K562 (cell line): ENCODE data around the gene SPAG9. TPM values are rescaled to one million over a fixed set of nuclear protein-coding genes. Genes with fewer than 3 reads are reported as not detected.

Experiments
- CBX3 ChIP-seq, 2 experiments: IDR thresholded peaks; 1 replicate in 1 of 2; 2 replicates in 1 of 2; pipeline ENCODE4 v1.6.1; 2012; ENCODE audit warnings: inconsistent platforms in 2 of 2, low read length in 2 of 2, borderline replicate concordance in 1 of 2, control low read depth in 1 of 2
- FOXJ3 ChIP-seq: sonication (generic); formaldehyde crosslinking; IDR thresholded peaks from 2 replicates; pipeline ENCODE4 v1.4.0; 2020; ENCODE audit warnings: mild to moderate bottlenecking, missing genetic modification reagents
- HDGF ChIP-seq: fragments of 450-650 bp; IDR thresholded peaks from 2 replicates; pipeline ENCODE4 v1.6.1; 2016
- KAT7 ChIP-seq: sonication (generic); formaldehyde crosslinking; IDR thresholded peaks from 2 replicates; pipeline ENCODE4 v1.8.0; 2022; ENCODE audit warnings: missing genetic modification reagents, mild to moderate bottlenecking, borderline replicate concordance
- L3MBTL2 ChIP-seq: fragments of 450-650 bp; IDR thresholded peaks from 2 replicates; pipeline ENCODE4 v1.6.1; 2016; ENCODE audit warnings: mild to moderate bottlenecking, moderate library complexity
- MEF2A ChIP-seq: IDR thresholded peaks from 2 replicates; pipeline ENCODE4 v1.6.1; 2011; ENCODE audit warnings: low read depth, mild to moderate bottlenecking, low read length, moderate library complexity; ENCODE audit not compliant: control insufficient read depth
- MTA3 ChIP-seq: fragments of 450-650 bp; formaldehyde crosslinking; IDR thresholded peaks from 2 replicates; pipeline ENCODE4 v1.6.1; 2017; ENCODE audit warnings: mild to moderate bottlenecking, borderline replicate concordance
- NEUROD1 ChIP-seq: fragments of 150-350 bp; IDR thresholded peaks from 2 replicates; pipeline ENCODE4 v1.6.1; 2014; ENCODE audit warnings: borderline replicate concordance, low read length, low read depth; ENCODE audit not compliant: partially characterized antibody
- NRF1 ChIP-seq, 2 experiments: fragments of 450-650 bp; IDR thresholded peaks in 1 of 2; conservative IDR thresholded peaks in 1 of 2; 2 replicates each; pipeline ENCODE4 v1.6.1; 2014; ENCODE audit warnings: mild to moderate bottlenecking in 2 of 2
- PTBP1 ChIP-seq: fragments of 200-400 bp; formaldehyde crosslinking; IDR thresholded peaks from 2 replicates; pipeline ENCODE4 v1.6.1; 2017; ENCODE audit warnings: low read depth, low read length
- RBM34 ChIP-seq: fragments of 200-400 bp; formaldehyde crosslinking; IDR thresholded peaks from 2 replicates; pipeline ENCODE4 v1.6.1; 2018; ENCODE audit warnings: low read length, borderline replicate concordance; ENCODE audit not compliant: insufficient read depth
- SMARCA4 ChIP-seq: fragments of 450-650 bp; IDR thresholded peaks from 2 replicates; pipeline ENCODE4 v1.6.1; 2016
- SRF ChIP-seq, 2 experiments: fragments of 250-450, 450-650 bp in 1 of 2; sonication (Bioruptor Pico) in 1 of 2; sonication (generic) in 1 of 2; formaldehyde crosslinking; IDR thresholded peaks; 2 replicates each; pipeline versions ENCODE4 v1.5.0 to v1.5.1; 2020 to 2022; ENCODE audit warnings: mild to moderate bottlenecking in 1 of 2, missing genetic modification reagents in 1 of 2
- ZFX ChIP-seq: sonication (generic); formaldehyde crosslinking; IDR thresholded peaks from 2 replicates; pipeline ENCODE4 v1.8.0; 2022; ENCODE audit warnings: mild to moderate bottlenecking, missing genetic modification reagents, moderate library complexity
- ZNF134 ChIP-seq: fragments of 250-450 bp; sonication (Bioruptor Pico); conservative IDR thresholded peaks from 2 replicates; pipeline ENCODE4 v1.4.0; 2020
- ZNF146 ChIP-seq: IDR thresholded peaks from one replicate; pipeline ENCODE4 v1.6.1; 2018; ENCODE audit warnings: missing compliant biosample characterization; ENCODE audit not compliant: unreplicated experiment
- ZNF408 ChIP-seq: fragments of 250-450 bp; sonication (Bioruptor Pico); IDR thresholded peaks from 2 replicates; pipeline ENCODE4 v1.4.0; 2020; ENCODE audit warnings: low read depth, mild to moderate bottlenecking, moderate library complexity
- ZNF780A ChIP-seq: fragments of 250-450 bp; sonication (Bioruptor Pico); IDR thresholded peaks from 2 replicates; pipeline ENCODE4 v1.5.0; 2021; ENCODE audit warnings: mild to moderate bottlenecking
- polyA plus RNA-seq, 8 experiments: library from polyadenylated mRNA; depleted of rRNA in 4 of 8; stranded (reverse) in 5 of 8; unstranded in 3 of 8; fragments of >200 nt; fragmentation: Nextera tagmentation in 2 of 8; fragmentation: Illumina TruSeq in 1 of 8; extraction: Ambion mirVana in 2 of 8; extraction: Trizol in 1 of 8; gene quantifications; 2 replicates each; pipeline versions ENCODE4 v1.2.1 to v1.2.3, GENCODE V29; 2011 to 2014; ENCODE audit warnings: inconsistent platforms in 1 of 8, missing spikeins in 1 of 8
- total RNA-seq, 7 experiments: library from RNA; depleted of rRNA in 6 of 7; stranded (reverse); fragments of >200 nt in 6 of 7; fragmentation: Illumina TruSeq in 2 of 7; extraction: Trizol in 2 of 7; gene quantifications; 2 replicates each; pipeline versions ENCODE4 v1.2.1 to v1.2.3, GENCODE V29; 2011 to 2021; ENCODE audit warnings: low replicate concordance in 1 of 7
- TF ChIP-seq, protein P1 (sequence below): fragments of 450-650 bp; IDR thresholded peaks from 2 replicates; pipeline ENCODE4 v1.6.1; 2017; ENCODE audit warnings: antibody characterized with exemption, mild to moderate bottlenecking
- TF ChIP-seq, protein P2 (sequence below): fragments of 450-650 bp; IDR thresholded peaks from 2 replicates; pipeline ENCODE4 v1.6.1; 2016
- TF ChIP-seq, protein P3 (sequence below): sonication (generic); formaldehyde crosslinking; IDR thresholded peaks from 2 replicates; pipeline ENCODE4 v1.8.1; 2023; ENCODE audit warnings: mild to moderate bottlenecking, missing genetic modification reagents

The SPAG9 gene
- total and polyA plus RNA-seq, 9 of the 15 experiments (the other 6 are each of a cell fraction or from before 2014, with no cell fraction given), result 12.2 to 99.2 (median 58.2) TPM

DNA sequence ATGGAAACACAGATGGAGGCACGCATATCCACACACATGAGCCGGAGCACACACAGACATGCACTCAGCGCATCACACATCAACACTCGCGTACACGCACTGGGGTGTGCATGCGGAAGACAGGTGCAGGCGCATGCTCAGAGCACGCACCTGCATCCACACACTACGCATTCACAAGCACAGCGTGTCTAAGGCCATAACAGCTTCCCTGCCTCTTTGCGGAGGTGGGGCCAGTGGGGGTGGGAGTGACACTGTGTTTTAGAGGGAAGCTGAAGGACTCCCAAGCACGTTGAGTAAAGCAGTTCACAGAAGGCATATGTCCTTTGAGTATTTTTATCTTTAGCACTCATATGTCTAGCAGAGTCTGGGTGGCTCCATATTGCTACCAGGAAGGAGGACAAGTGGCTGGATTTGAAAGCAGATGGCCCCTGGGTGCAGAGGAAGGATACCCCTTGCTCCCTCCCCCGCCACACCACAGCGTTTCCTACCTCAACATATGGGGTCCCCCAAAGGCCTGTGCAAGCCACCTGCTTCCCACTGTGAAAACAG is 185.9 kb downstream of the SPAG9 start (continued):
- TF ChIP-seq, protein P1, sequence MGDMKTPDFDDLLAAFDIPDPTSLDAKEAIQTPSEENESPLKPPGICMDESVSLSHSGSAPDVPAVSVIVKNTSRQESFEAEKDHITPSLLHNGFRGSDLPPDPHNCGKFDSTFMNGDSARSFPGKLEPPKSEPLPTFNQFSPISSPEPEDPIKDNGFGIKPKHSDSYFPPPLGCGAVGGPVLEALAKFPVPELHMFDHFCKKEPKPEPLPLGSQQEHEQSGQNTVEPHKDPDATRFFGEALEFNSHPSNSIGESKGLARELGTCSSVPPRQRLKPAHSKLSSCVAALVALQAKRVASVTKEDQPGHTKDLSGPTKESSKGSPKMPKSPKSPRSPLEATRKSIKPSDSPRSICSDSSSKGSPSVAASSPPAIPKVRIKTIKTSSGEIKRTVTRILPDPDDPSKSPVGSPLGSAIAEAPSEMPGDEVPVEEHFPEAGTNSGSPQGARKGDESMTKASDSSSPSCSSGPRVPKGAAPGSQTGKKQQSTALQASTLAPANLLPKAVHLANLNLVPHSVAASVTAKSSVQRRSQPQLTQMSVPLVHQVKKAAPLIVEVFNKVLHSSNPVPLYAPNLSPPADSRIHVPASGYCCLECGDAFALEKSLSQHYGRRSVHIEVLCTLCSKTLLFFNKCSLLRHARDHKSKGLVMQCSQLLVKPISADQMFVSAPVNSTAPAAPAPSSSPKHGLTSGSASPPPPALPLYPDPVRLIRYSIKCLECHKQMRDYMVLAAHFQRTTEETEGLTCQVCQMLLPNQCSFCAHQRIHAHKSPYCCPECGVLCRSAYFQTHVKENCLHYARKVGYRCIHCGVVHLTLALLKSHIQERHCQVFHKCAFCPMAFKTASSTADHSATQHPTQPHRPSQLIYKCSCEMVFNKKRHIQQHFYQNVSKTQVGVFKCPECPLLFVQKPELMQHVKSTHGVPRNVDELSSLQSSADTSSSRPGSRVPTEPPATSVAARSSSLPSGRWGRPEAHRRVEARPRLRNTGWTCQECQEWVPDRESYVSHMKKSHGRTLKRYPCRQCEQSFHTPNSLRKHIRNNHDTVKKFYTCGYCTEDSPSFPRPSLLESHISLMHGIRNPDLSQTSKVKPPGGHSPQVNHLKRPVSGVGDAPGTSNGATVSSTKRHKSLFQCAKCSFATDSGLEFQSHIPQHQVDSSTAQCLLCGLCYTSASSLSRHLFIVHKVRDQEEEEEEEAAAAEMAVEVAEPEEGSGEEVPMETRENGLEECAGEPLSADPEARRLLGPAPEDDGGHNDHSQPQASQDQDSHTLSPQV, result peak; percentile 92
- TF ChIP-seq NEUROD1 (peak; percentile 6), RBM34 (no peak), ZNF146 (CRISPR knock-in tag) (no peak), MTA3 (no peak), CBX3 (IDR thresholded peaks at IDR 0.05; ENCODE audit: borderline replicate concordance in 1 of 2, low read length in 2 of 2) (peak in 1 of 2 experiments; percentile 37; a peak in 1 of 3 replicates), KAT7 (CRISPR knock-in tag) (no peak), SMARCA4 (0 out of 2 replicates have a peak, but pooled peaks have one; percentile 26), ZNF780A (no peak), NRF1 (conservative IDR thresholded peaks at IDR 0.05 in 1 of 2, IDR thresholded peaks at IDR 0.05 in 1 of 2) (peak; percentile 46 to 62; a peak in 3 of 4 replicates), HDGF (peak; percentile 90), ZFX (0 out of 2 replicates have a peak, but pooled peaks have one; percentile 19), FOXJ3 (no peak), ZNF134 (no peak), ZNF408 (CRISPR knock-in tag) (no peak), SRF (CRISPR knock-in tag; IDR thresholded peaks at IDR 0.05) (no peak), L3MBTL2 (peak; percentile 69; the same call in 1 of the 2 replicates), PTBP1 (no peak), MEF2A (no peak)
- TF ChIP-seq, protein P2, sequence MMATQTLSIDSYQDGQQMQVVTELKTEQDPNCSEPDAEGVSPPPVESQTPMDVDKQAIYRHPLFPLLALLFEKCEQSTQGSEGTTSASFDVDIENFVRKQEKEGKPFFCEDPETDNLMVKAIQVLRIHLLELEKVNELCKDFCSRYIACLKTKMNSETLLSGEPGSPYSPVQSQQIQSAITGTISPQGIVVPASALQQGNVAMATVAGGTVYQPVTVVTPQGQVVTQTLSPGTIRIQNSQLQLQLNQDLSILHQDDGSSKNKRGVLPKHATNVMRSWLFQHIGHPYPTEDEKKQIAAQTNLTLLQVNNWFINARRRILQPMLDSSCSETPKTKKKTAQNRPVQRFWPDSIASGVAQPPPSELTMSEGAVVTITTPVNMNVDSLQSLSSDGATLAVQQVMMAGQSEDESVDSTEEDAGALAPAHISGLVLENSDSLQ, result peak; percentile 46; the same call in 1 of the 2 replicates
- TF ChIP-seq, protein P3, sequence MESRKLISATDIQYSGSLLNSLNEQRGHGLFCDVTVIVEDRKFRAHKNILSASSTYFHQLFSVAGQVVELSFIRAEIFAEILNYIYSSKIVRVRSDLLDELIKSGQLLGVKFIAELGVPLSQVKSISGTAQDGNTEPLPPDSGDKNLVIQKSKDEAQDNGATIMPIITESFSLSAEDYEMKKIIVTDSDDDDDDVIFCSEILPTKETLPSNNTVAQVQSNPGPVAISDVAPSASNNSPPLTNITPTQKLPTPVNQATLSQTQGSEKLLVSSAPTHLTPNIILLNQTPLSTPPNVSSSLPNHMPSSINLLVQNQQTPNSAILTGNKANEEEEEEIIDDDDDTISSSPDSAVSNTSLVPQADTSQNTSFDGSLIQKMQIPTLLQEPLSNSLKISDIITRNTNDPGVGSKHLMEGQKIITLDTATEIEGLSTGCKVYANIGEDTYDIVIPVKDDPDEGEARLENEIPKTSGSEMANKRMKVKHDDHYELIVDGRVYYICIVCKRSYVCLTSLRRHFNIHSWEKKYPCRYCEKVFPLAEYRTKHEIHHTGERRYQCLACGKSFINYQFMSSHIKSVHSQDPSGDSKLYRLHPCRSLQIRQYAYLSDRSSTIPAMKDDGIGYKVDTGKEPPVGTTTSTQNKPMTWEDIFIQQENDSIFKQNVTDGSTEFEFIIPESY (CRISPR knock-in tag), result peak; percentile 55; the same call in 1 of the 2 replicates
